K562 (cell line): ENCODE data around the gene SND1. TPM values are rescaled to one million over a fixed set of nuclear protein-coding genes. Genes with fewer than 3 reads are reported as not detected.

Experiments used
- ATAC-seq: fragments of 200-7000 bp; cut with Tn5 transposase; 3 replicates; pipeline ENCODE4 v1.9.1; 2020; ENCODE audit warnings: moderate library complexity
- BruUV-seq: library from RNA; stranded (reverse); fragments of 400-500 nt; replicated peaks from 2 replicates; lab custom pipeline; 2021; lab: Mats Ljungman, UMichigan
- CTCF ChIA-PET: fragments of 300-600 bp; formaldehyde crosslinking; extraction: SDS; loops from one replicate; lab custom pipeline; 2021; ENCODE audit warnings: low intra/inter-chr PET ratio; lab: Yijun Ruan, JAX
- POLR2A ChIA-PET: fragments of 300-600, 350-650 bp; sonication (Branson Sonifier 250); formaldehyde crosslinking; extraction: SDS; loops from one replicate; lab custom pipeline; 2021; ENCODE audit warnings: antibody characterized with exemption, inconsistent platforms; lab: Yijun Ruan, JAX
- DNase-seq, 4 experiments: peaks; one replicate each; pipeline versions ENCODE4 v3.0.0 to v3.0.0-alpha.2; 2011 to 2018; ENCODE audit warnings: low spot score in 3 of 4, mixed read lengths in 3 of 4; ENCODE audit errors: extremely low read depth in 1 of 4
- FAIRE-seq: peaks from 2 replicates; lab custom pipeline; 2011; peaks lifted over from hg19 to GRCh38; lab: Jason Lieb, UNC
- H2AFZ ChIP-seq: 2 replicates; pipeline ENCODE4 v1.6.0; 2011; ENCODE audit warnings: low read depth, low read length, control low read depth, inconsistent platforms
- H3K27ac ChIP-seq: fragments of 200-600 bp; 3 replicates; pipeline ENCODE4 v1.8.0; 2011; ENCODE audit warnings: low read depth, mild to moderate bottlenecking, control low read depth, inconsistent platforms, low read length, moderate library complexity, mixed read lengths; ENCODE audit errors: extremely low read depth
- H3K27me3 ChIP-seq, 2 experiments: fragments of 300-600 bp in 1 of 2; 2 replicates in 1 of 2; 3 replicates in 1 of 2; pipeline versions ENCODE4 v1.6.0 to v1.8.0; 2011; ENCODE audit warnings: inconsistent platforms in 2 of 2, low read length in 2 of 2, mild to moderate bottlenecking in 1 of 2, mixed read lengths in 1 of 2, moderate library complexity in 1 of 2; ENCODE audit not compliant: control insufficient read depth in 2 of 2, insufficient read depth in 2 of 2
- H3K36me3 ChIP-seq: fragments of 300-600 bp; 3 replicates; pipeline ENCODE4 v1.8.0; 2011; ENCODE audit warnings: mild to moderate bottlenecking, low read length, inconsistent platforms; ENCODE audit not compliant: control insufficient read depth, insufficient read depth
- H3K4me1 ChIP-seq, 2 experiments: fragments of 200-600 bp in 1 of 2; replicated peaks in 1 of 2; 2 replicates in 1 of 2; 3 replicates in 1 of 2; pipeline versions ENCODE4 v1.5.1 to v1.8.0; 2011; ENCODE audit warnings: inconsistent platforms in 2 of 2, low read length in 2 of 2, mild to moderate bottlenecking in 1 of 2, mixed read lengths in 1 of 2, moderate library complexity in 1 of 2; ENCODE audit not compliant: control insufficient read depth in 2 of 2, insufficient read depth in 2 of 2
- H3K4me2 ChIP-seq: 2 replicates; pipeline ENCODE4 v1.6.1; 2011; ENCODE audit warnings: low read length, control low read depth, inconsistent platforms, mixed read lengths; ENCODE audit not compliant: insufficient read depth
- H3K4me3 ChIP-seq: fragments of 200-600 bp; sonication (generic), shearing (Covaris generic); 2 replicates; pipeline ENCODE4 v1.5.1; 2016; ENCODE audit warnings: control low read depth, inconsistent platforms
- H3K79me2 ChIP-seq: fragments of 200-600 bp; 3 replicates; pipeline ENCODE4 v1.8.0; 2011; ENCODE audit warnings: low read length, inconsistent platforms; ENCODE audit not compliant: control insufficient read depth, insufficient read depth
- H3K9ac ChIP-seq, 2 experiments: 2 replicates each; pipeline versions ENCODE4 v1.6.0 to v1.6.1; 2011; ENCODE audit warnings: low read depth in 2 of 2, low read length in 2 of 2, control low read depth in 1 of 2, inconsistent platforms in 1 of 2, mild to moderate bottlenecking in 1 of 2, mixed read lengths in 1 of 2; ENCODE audit not compliant: insufficient read depth in 1 of 2
- H3K9me1 ChIP-seq: one replicate; pipeline ENCODE4 v1.6.0; 2011; ENCODE audit warnings: inconsistent platforms, mild to moderate bottlenecking, low read length, moderate library complexity; ENCODE audit not compliant: control insufficient read depth, insufficient read depth
- H3K9me3 ChIP-seq: replicated peaks from 2 replicates; pipeline ENCODE4 v1.5.1; 2011; ENCODE audit warnings: low read depth, low read length, inconsistent platforms; ENCODE audit not compliant: control insufficient read depth, insufficient read depth
- H4K20me1 ChIP-seq: replicated peaks from 2 replicates; pipeline ENCODE4 v1.6.1; 2011; ENCODE audit warnings: low read length, inconsistent platforms, mixed read lengths; ENCODE audit not compliant: control insufficient read depth, insufficient read depth
- ARID4B ChIP-seq: sonication (generic); formaldehyde crosslinking; IDR thresholded peaks from 2 replicates; pipeline ENCODE4 v1.8.0; 2022; ENCODE audit warnings: mild to moderate bottlenecking, missing genetic modification reagents
- DACH1 ChIP-seq: fragments of 450-650 bp; IDR thresholded peaks from 2 replicates; pipeline ENCODE4 v1.6.1; 2018; ENCODE audit not compliant: partially characterized antibody
- SMARCA5 ChIP-seq: fragments of 450-650 bp; IDR thresholded peaks from 2 replicates; pipeline ENCODE4 v1.6.1; 2016
- ZNF444 ChIP-seq: fragments of 250-450 bp; sonication (Bioruptor Pico); IDR thresholded peaks from 2 replicates; pipeline ENCODE4 v1.4.0; 2020; ENCODE audit warnings: mild to moderate bottlenecking, moderate library complexity
- WGBS: fragments of 100-300 bp; shearing (Covaris generic); methylation state at CpG from one replicate; pipeline ENCODE4 v1.1.6; 2016; ENCODE audit warnings: low coverage, mixed read lengths; ENCODE audit not compliant: insufficient coverage; ENCODE audit errors: missing lambda C conversion rate; 5-methylcytosine and 5-hydroxymethylcytosine counted together
- in situ Hi-C: fragments of 300-500 bp; cut with MboI; formaldehyde crosslinking; loops from 4 replicates; pipeline ENCODE4 v1.15.0; 2018; ENCODE audit warnings: inconsistent platforms, mixed read lengths
- intact Hi-C: fragments of 100-400 bp; cut with micrococcal nuclease; formaldehyde crosslinking; loops from 2 replicates; pipeline ENCODE4 v1.14.2; 2022
- polyA plus RNA-seq, 8 experiments: library from polyadenylated mRNA; depleted of rRNA in 4 of 8; stranded (reverse) in 5 of 8; unstranded in 3 of 8; fragments of >200 nt; fragmentation: Nextera tagmentation in 2 of 8; fragmentation: Illumina TruSeq in 1 of 8; extraction: Ambion mirVana in 2 of 8; extraction: Trizol in 1 of 8; gene quantifications; 2 replicates each; pipeline versions ENCODE4 v1.2.1 to v1.2.3, GENCODE V29; 2011 to 2014; ENCODE audit warnings: inconsistent platforms in 1 of 8, missing spikeins in 1 of 8
- total RNA-seq, 7 experiments: library from RNA; depleted of rRNA in 6 of 7; stranded (reverse); fragments of >200 nt in 6 of 7; fragmentation: Illumina TruSeq in 2 of 7; extraction: Trizol in 2 of 7; gene quantifications; 2 replicates each; pipeline versions ENCODE4 v1.2.1 to v1.2.3, GENCODE V29; 2011 to 2021; ENCODE audit warnings: low replicate concordance in 1 of 7

The SND1 gene
- total and polyA plus RNA-seq, 9 of the 15 experiments (the other 6 are each of a cell fraction or from before 2014, with no cell fraction given) = 46.5 to 307 (median 191) TPM

GRCh38 chr7:127928222-127928621 lies 276.2 kb downstream of the SND1 start:
- CTCF ChIA-PET = no interaction called here
- POLR2A ChIA-PET = interaction anchor here (0.5 to 1.6 kb wide), 4 partner anchors 8 to 138 kb away, joined by 3 to 8 read pairs (median 4); no protein-coding TSS in a partner anchor
- Histone ChIP-seq H3K9me1 (peaks cover 5% of the 10 kb centered on the region), H2AFZ (no peak overlapping the region), H3K27me3 (no peaks in the 10 kb centered on the region), H3K4me1 (no peaks in the 10 kb centered on the region; a peak in 1 of 5 replicates), H3K9me3 (no peaks in the 10 kb centered on the region), H3K36me3 (peaks cover 49% of the 10 kb centered on the region), H3K9ac (no peak overlapping the region), H3K4me2 (no peak overlapping the region), H4K20me1 (no peaks in the 10 kb centered on the region), H3K27ac (no peak overlapping the region), H3K4me3 (no peak overlapping the region), H3K79me2 (peaks cover 10% of the 10 kb centered on the region; the same call in 2 of the 3 replicates)
- intact Hi-C loops (loop anchor here (10.0 kb wide), 1 partner anchor 223 kb away; no protein-coding TSS in a partner anchor), in situ Hi-C loops (no loop called here)
- 73% methylated on average over 3 of the region's 3 CpGs for WGBS
- no peak for ATAC-seq
- TF ChIP-seq DACH1 (no peak), ZNF444 (CRISPR knock-in tag) (no peak), SMARCA5 (no peak), ARID4B (CRISPR knock-in tag) (no peak)
- no TSS peak for BruUV-seq
- no peak for FAIRE-seq
- no peak for DNase-seq
